Lower lobe of right lung (tissue), 2 donors: ENCODE results near the gene TPRN. TPM values are rescaled to one million over a fixed set of nuclear protein-coding genes. Genes with fewer than 3 reads are reported as not detected.

Experiments
- ATAC-seq, 2 donors: fragments of 200-7000 bp; cut with Tn5 transposase; one replicate each; pipeline ENCODE4 v1.9.1; 2020 to 2022; ENCODE audit warnings: mild to moderate bottlenecking in 2 of 2, moderate library complexity in 2 of 2
- DNase-seq: peaks from one replicate; pipeline ENCODE4 v3.0.0-alpha.2; 2020
- H3K27ac ChIP-seq: fragments of 200-600 bp; one replicate; pipeline ENCODE4 v1.8.0; 2022
- H3K27me3 ChIP-seq: fragments of 200-600 bp; one replicate; pipeline ENCODE4 v1.8.0; 2022; ENCODE audit warnings: low read depth
- H3K36me3 ChIP-seq: fragments of 200-600 bp; one replicate; pipeline ENCODE4 v1.8.0; 2022; ENCODE audit warnings: mild to moderate bottlenecking
- H3K4me1 ChIP-seq: fragments of 200-600 bp; one replicate; pipeline ENCODE4 v1.8.0; 2022
- H3K4me3 ChIP-seq: fragments of 200-600 bp; one replicate; pipeline ENCODE4 v1.8.0; 2022; ENCODE audit warnings: mild to moderate bottlenecking
- H3K9me3 ChIP-seq: fragments of 200-600 bp; one replicate; pipeline ENCODE4 v1.8.0; 2022
- intact Hi-C: fragments of 100-400 bp; cut with DNase I; formaldehyde crosslinking; loops from one replicate; pipeline ENCODE4 v1.11.0; 2022
- total RNA-seq: library from RNA; stranded (reverse); fragmentation: NEBNext Ultra II Directional; extraction: Animal tissue kit (Norgen Biotek cat#: 25700); gene quantifications from one replicate; pipeline ENCODE4 v1.2.1, GENCODE V29; 2021
- TF ChIP-seq, protein P1 (sequence below): fragments of 200-600 bp; IDR thresholded peaks from one replicate; pipeline ENCODE4 v1.8.0; 2022; ENCODE audit warnings: antibody characterized with exemption, mild to moderate bottlenecking
- donor health status: DM: no; HTN: yes; CAD: no; lungs with severe emphysema.

Gene TPRN
- total RNA-seq, 1 donor from 2014 or later, result 17.8 TPM

GRCh38 chr9:137236238-137236935, 35.8 kb upstream of the TPRN start:
- H3K4me1 ChIP-seq, result peaks cover 37% of the 10 kb centered on the region
- TF ChIP-seq, protein P1, sequence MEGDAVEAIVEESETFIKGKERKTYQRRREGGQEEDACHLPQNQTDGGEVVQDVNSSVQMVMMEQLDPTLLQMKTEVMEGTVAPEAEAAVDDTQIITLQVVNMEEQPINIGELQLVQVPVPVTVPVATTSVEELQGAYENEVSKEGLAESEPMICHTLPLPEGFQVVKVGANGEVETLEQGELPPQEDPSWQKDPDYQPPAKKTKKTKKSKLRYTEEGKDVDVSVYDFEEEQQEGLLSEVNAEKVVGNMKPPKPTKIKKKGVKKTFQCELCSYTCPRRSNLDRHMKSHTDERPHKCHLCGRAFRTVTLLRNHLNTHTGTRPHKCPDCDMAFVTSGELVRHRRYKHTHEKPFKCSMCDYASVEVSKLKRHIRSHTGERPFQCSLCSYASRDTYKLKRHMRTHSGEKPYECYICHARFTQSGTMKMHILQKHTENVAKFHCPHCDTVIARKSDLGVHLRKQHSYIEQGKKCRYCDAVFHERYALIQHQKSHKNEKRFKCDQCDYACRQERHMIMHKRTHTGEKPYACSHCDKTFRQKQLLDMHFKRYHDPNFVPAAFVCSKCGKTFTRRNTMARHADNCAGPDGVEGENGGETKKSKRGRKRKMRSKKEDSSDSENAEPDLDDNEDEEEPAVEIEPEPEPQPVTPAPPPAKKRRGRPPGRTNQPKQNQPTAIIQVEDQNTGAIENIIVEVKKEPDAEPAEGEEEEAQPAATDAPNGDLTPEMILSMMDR, result peak; percentile 96
- no peaks in the 10 kb centered on the region for H3K9me3 ChIP-seq
- peaks cover 32% of the 10 kb centered on the region for H3K27me3 ChIP-seq
- H3K4me3 ChIP-seq, result peak overlapping the region; percentile 17
- DNase-seq (peak; percentile 93), ATAC-seq (peak; percentile 60 to 68)
- H3K36me3 ChIP-seq, result no peaks in the 10 kb centered on the region
- intact Hi-C loops, result no loop called here
- H3K27ac ChIP-seq, result no peak overlapping the region

DNA sequence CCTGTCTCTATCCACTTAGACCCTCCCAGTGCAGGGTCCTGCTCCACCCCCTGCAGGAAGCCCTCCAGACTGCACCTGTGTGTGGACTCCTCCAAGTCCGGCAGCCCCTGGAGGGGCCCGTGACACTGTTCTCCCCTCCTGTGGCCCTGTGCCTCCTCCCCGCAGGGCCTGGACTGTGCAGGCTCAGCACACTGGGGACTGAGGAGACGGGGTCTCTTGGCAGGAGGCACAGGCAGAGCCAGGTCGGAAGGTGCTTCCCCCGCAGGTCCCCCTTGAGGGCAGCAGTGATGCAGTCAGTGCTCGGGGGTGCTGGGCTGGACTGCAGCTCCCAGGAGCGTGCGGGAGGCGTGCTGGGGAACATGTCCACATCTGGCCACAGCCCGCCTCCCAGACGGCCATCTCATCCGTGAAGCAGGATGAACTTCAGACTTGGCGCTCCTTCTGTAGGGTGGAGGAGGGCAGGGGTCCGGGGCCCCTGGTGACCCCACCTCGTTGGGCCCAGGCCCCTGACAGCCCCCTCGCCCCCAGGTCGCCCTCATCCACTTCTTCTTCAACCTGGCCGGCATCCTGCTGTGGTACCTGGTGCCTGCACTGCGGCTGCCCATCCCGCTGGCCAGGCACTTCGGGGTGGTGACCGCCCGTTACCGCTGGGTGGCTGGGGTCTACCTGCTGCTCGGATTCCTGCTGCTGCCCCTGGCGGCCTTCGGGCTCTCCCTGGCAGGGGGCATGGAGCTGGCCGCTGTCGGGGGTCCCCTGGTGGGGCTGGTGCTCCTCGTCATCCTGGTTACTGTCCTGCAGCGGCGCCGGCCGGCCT, 35.1 kb upstream of the TPRN start:
- peaks cover 39% of the 10 kb centered on the region for H3K27me3 ChIP-seq
- peak overlapping the region; percentile 8 for H3K4me3 ChIP-seq
- ATAC-seq, result no peak

DNA sequence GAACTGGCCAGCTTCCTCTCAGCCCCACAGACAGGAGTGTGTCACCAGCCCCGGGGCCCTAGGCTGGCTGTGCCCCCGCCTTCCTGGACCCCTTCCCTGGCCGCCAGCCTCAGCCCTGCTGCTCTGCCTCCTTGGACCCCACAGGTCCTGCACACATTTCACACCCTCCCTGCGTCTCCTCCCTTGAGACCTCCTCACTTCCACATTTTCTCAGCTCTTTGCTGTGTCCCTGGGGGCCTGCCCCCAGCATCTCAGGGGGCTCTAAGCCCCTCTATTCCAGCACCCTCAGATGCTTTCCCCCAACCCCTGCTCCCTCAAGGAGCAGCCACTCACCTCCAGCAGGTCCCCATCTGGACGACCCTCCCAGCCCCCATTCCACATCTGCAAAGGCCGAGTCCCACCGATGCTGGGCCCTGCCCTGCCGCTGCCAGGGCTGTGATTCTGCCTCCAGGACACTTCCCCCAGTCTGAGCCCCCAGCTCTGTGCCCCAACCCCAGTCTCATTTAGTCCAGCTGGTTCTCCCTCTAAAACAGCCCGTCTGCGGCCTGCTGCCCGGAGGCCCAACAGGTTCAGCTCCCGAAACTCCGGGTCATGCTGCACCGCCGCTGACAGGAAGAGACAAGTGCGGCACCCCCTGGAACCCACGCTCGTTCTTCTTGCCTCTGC, 34.4 kb upstream of the TPRN start:
- DNase-seq (no peak), ATAC-seq (no peak)
- TF ChIP-seq, protein P1, result no peak
- Histone ChIP-seq H3K27me3 (peaks cover 46% of the 10 kb centered on the region), H3K4me3 (no peak overlapping the region), H3K9me3 (no peaks in the 10 kb centered on the region), H3K36me3 (no peaks in the 10 kb centered on the region), H3K4me1 (peaks cover 34% of the 10 kb centered on the region), H3K27ac (no peak overlapping the region)
- intact Hi-C loops, result no loop called here

More for the DNA sequence above, 35.1 kb upstream of the TPRN start:
- Histone ChIP-seq H3K36me3 (no peaks in the 10 kb centered on the region), H3K27ac (no peak overlapping the region), H3K9me3 (no peaks in the 10 kb centered on the region), H3K4me1 (peaks cover 37% of the 10 kb centered on the region)
- DNase-seq, result no peak
- intact Hi-C loops, result no loop called here
- TF ChIP-seq, protein P1, result no peak

GRCh38 chr9:137234055-137234697, 33.6 kb upstream of the TPRN start:
- Histone ChIP-seq H3K36me3 (no peaks in the 10 kb centered on the region), H3K4me1 (peaks cover 27% of the 10 kb centered on the region), H3K4me3 (no peak overlapping the region), H3K27me3 (peaks cover 53% of the 10 kb centered on the region), H3K27ac (no peak overlapping the region), H3K9me3 (no peaks in the 10 kb centered on the region)
- intact Hi-C loops, result no loop called here
- ATAC-seq (no peak), DNase-seq (no peak)
- TF ChIP-seq, protein P1, result no peak
